ENCODE results near the gene GRK5. TPM values are rescaled to one million over a fixed set of nuclear protein-coding genes. Genes with fewer than 3 reads are reported as not detected.
A peak's percentile ranks its signal among the peaks of the same experiment; 100 is the strongest.

Gene GRK5
- total and polyA plus RNA-seq, 4 donors = 18.5 to 43.1 (median 40.3) TPM

DNA sequence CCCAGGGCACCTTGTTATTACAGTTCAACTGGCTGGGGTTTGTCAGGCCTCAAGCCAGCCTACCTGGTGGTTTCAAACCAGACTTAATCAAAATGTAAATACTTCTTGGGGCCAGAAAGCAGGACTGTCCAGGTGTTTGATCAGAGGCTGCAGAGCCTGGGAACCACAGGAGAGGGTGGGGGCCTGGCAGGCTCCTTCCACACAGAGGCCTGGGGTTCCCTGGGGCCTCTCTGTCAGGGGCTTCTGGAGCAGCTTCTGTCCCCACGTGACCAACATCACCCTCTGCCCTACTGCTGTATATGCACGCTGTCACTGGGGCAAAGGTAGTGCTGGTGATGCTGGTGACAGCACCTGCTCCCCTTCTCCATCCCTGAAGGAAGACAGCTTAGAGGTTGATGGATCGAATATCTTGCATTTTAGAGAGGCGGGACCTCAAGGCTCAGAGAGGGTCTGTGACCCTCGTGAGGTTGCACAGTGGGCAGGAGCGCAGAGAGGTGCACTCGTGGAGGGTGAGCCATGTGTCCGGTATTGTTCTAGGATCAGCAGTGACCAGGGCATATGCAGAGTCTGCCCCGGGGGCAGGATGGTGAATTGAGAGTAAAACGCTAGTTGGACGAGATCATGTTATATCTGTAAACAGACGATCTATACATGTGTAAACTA is 95.4 kb downstream of the GRK5 start:
- no peak overlapping the region for H3K9ac ChIP-seq (ENCODE audit: insufficient read depth in 1 of 2, low read length in 2 of 2)
- H3K27me3 ChIP-seq (ENCODE audit: control insufficient read depth in 3 of 3, insufficient read depth in 3 of 3, low read length in 2 of 3) = no peaks in the 10 kb centered on the region
- TF ChIP-seq, protein P1, sequence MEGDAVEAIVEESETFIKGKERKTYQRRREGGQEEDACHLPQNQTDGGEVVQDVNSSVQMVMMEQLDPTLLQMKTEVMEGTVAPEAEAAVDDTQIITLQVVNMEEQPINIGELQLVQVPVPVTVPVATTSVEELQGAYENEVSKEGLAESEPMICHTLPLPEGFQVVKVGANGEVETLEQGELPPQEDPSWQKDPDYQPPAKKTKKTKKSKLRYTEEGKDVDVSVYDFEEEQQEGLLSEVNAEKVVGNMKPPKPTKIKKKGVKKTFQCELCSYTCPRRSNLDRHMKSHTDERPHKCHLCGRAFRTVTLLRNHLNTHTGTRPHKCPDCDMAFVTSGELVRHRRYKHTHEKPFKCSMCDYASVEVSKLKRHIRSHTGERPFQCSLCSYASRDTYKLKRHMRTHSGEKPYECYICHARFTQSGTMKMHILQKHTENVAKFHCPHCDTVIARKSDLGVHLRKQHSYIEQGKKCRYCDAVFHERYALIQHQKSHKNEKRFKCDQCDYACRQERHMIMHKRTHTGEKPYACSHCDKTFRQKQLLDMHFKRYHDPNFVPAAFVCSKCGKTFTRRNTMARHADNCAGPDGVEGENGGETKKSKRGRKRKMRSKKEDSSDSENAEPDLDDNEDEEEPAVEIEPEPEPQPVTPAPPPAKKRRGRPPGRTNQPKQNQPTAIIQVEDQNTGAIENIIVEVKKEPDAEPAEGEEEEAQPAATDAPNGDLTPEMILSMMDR (IDR thresholded peaks at IDR 0.05; ENCODE audit: control extremely low read depth, extremely low read depth) = no peak
- H3K27ac ChIP-seq (ENCODE audit: low read depth in 1 of 2, low read length in 1 of 2) = no peak overlapping the region
- H3K9me3 ChIP-seq (ENCODE audit: control insufficient read depth in 4 of 4, insufficient read depth in 3 of 4, low read length in 3 of 4) = no peaks in the 10 kb centered on the region
- DNase-seq = peak in 1 of 3 donors; percentile 38
- peaks cover 0 to 26% (median 12%) of the 10 kb centered on the region in 5 donors for H3K4me1 ChIP-seq (ENCODE audit: control insufficient read depth in 5 of 5, insufficient read depth in 5 of 5, low read length in 5 of 5)
- H3K4me3 ChIP-seq = no peak overlapping the region
- ATAC-seq (ENCODE audit: insufficient read depth, low FRiP score) = no peak
- WGBS, 2 donors = 76 to 88% methylated on average over 12 of the region's 12 CpGs
- H3K36me3 ChIP-seq (ENCODE audit: control insufficient read depth in 4 of 4, insufficient read depth in 4 of 4, low read length in 4 of 4) = peaks cover 0 to 2% (median 0%) of the 10 kb centered on the region in 4 donors

DNA sequence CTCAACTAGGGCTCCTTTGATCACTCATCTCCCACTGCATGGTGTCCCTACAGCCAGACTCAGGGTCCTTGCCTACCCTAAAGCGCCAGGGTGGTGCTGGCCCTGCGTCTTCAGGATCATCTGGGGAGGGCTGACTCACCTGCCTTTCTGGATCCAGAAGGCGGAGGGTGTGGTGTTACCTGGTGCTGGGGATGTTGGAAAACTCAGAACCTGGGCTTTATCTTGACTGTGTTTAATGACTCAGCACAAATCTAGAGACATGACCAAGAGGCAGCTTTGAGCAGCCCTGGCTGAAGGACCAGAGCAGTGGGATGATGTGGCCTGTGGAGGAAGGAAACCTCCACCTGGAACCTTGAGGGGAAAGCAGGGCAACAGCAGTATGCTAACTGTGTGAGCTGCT is 96.5 kb downstream of the GRK5 start:
- H3K9me3 ChIP-seq (ENCODE audit: control insufficient read depth in 4 of 4, insufficient read depth in 3 of 4, low read length in 3 of 4) = no peaks in the 10 kb centered on the region
- 96% methylated on average over 3 of the region's 3 CpGs for WGBS, 2 donors
- H3K27me3 ChIP-seq (ENCODE audit: control insufficient read depth in 3 of 3, insufficient read depth in 3 of 3, low read length in 2 of 3) = no peaks in the 10 kb centered on the region
- ATAC-seq (ENCODE audit: insufficient read depth, low FRiP score) (no peak), DNase-seq (no peak)
- TF ChIP-seq, protein P1 (IDR thresholded peaks at IDR 0.05; ENCODE audit: control extremely low read depth, extremely low read depth) = no peak
- no peak overlapping the region for H3K4me3 ChIP-seq
- peaks cover 0 to 33% (median 12%) of the 10 kb centered on the region in 5 donors for H3K4me1 ChIP-seq (ENCODE audit: control insufficient read depth in 5 of 5, insufficient read depth in 5 of 5, low read length in 5 of 5)
- H3K9ac ChIP-seq (ENCODE audit: insufficient read depth in 1 of 2, low read length in 2 of 2) = no peak overlapping the region
- H3K27ac ChIP-seq (ENCODE audit: low read depth in 1 of 2, low read length in 1 of 2) = no peak overlapping the region
- peaks cover 0 to 2% (median 0%) of the 10 kb centered on the region in 4 donors for H3K36me3 ChIP-seq (ENCODE audit: control insufficient read depth in 4 of 4, insufficient read depth in 4 of 4, low read length in 4 of 4)

DNA sequence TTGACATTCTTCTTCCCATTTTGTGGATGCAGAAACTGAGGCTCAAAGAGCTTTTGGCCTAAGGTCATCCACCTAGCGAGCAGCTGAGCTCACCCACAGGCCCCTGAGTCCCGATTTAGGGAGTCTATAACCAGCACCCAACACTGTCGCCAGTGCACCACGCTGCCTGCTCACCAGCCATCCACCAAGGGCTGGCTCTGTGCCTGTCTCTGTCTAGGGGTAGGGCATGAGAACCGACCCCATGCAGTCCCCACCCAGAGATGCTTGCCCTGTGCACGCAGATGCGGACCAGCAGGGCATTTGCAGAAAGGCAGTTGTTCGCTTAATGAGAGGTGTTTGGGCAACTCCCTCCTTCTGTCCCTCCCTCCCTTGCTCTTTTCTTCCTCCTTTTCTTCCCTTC is 97.2 kb downstream of the GRK5 start:
- TF ChIP-seq, protein P1 (IDR thresholded peaks at IDR 0.05; ENCODE audit: control extremely low read depth, extremely low read depth) = no peak
- Histone ChIP-seq H3K4me3 (no peak overlapping the region), H3K9ac (ENCODE audit: insufficient read depth in 1 of 2, low read length in 2 of 2) (no peak overlapping the region), H3K4me1 (ENCODE audit: control insufficient read depth in 5 of 5, insufficient read depth in 5 of 5, low read length in 5 of 5) (peaks cover 0 to 36% (median 12%) of the 10 kb centered on the region in 5 donors), H3K36me3 (ENCODE audit: control insufficient read depth in 4 of 4, insufficient read depth in 4 of 4, low read length in 4 of 4) (peaks cover 0 to 2% (median 0%) of the 10 kb centered on the region in 4 donors), H3K27ac (ENCODE audit: low read depth in 1 of 2, low read length in 1 of 2) (peak overlapping the region in 1 of 2 donors; percentile 7), H3K27me3 (ENCODE audit: control insufficient read depth in 3 of 3, insufficient read depth in 3 of 3, low read length in 2 of 3) (no peaks in the 10 kb centered on the region), H3K9me3 (ENCODE audit: control insufficient read depth in 4 of 4, insufficient read depth in 3 of 4, low read length in 3 of 4) (no peaks in the 10 kb centered on the region)
- DNase-seq = no peak
- 93 to 94% methylated on average over 8 of the region's 8 CpGs for WGBS, 2 donors
- no peak for ATAC-seq (ENCODE audit: insufficient read depth, low FRiP score)

Measured in lung (tissue), 12 donors.